NCI-H187 (cell line): Measurements from ENCODE around the gene CCDC170.
A peak's percentile ranks its signal among the peaks of the same experiment; 100 is the strongest.
"Not testable (repeated sequence)": the region's sequence is repeated elsewhere in the genome, so short reads cannot be mapped to it uniquely, and the experiment has no call there.

Experiments
- DNase-seq, 2 experiments: peaks; one replicate each; lab custom pipeline; 2025; lab: John Stamatoyannopoulos, UW

Gene CCDC170

GRCh38 chr6:151493804-151494234 lies at the start of gene CCDC170:
Gene CCDC170 (plus strand): TSS chr6:151494017. CDS start chr6:151494129, 112 bp downstream.
- no peak for DNase-seq

GRCh38 chr6:151445482-151445881 lies 48.3 kb upstream of the CCDC170 start:
- DNase-seq: no peak

- no peak for DNase-seq
These were observed 46.6 kb upstream of the CCDC170 start for GRCh38 chr6:151447237-151447636.

GRCh38 chr6:151448623-151449022 lies 45.2 kb upstream of the CCDC170 start:
- no peak for DNase-seq

- DNase-seq: not testable (repeated sequence)
These were observed 42.9 kb upstream of the CCDC170 start for GRCh38 chr6:151450928-151451327.

GRCh38 chr6:151451417-151451949 lies 42.3 kb upstream of the CCDC170 start:
- no peak for DNase-seq

GRCh38 chr6:151451950-151452749 lies 41.7 kb upstream of the CCDC170 start, which contains the start of gene RMND1:
Gene RMND1 (minus strand): TSS chr6:151452126. CDS start chr6:151445811, 6,315 bp downstream.
- peak; percentile 97 to 99 for DNase-seq

GRCh38 chr6:151452750-151453427 lies 40.9 kb upstream of the CCDC170 start:
- DNase-seq: no peak

- DNase-seq: not testable (repeated sequence)
These were observed 37.9 kb upstream of the CCDC170 start for GRCh38 chr6:151455751-151456398.

- DNase-seq: no peak
These were observed 32.1 kb upstream of the CCDC170 start for GRCh38 chr6:151461673-151462072.

GRCh38 chr6:151464702-151465101 lies 29.1 kb upstream of the CCDC170 start:
- DNase-seq: no peak

GRCh38 chr6:151475653-151476523 lies 17.9 kb upstream of the CCDC170 start:
- DNase-seq: no peak

GRCh38 chr6:151477726-151478125 lies 16.1 kb upstream of the CCDC170 start:
- DNase-seq: no peak

- DNase-seq: no peak
These were observed 15.1 kb upstream of the CCDC170 start for GRCh38 chr6:151478670-151479069.

- DNase-seq: no peak
These were observed 12.0 kb upstream of the CCDC170 start for GRCh38 chr6:151481786-151482185.

- no peak for DNase-seq
These were observed 11.5 kb upstream of the CCDC170 start for GRCh38 chr6:151482290-151482689.

- DNase-seq: no peak
These were observed 9.8 kb upstream of the CCDC170 start for GRCh38 chr6:151483994-151484393.

GRCh38 chr6:151488226-151488625 lies 5.6 kb upstream of the CCDC170 start:
- DNase-seq: no peak

- DNase-seq: no peak
These were observed 2.8 kb upstream of the CCDC170 start for GRCh38 chr6:151490996-151491395.

GRCh38 chr6:151493161-151493803 lies 535 bp upstream of the CCDC170 start:
- no peak for DNase-seq
